Measurements from ENCODE around the gene CD9.

Gene CD9

DNA sequence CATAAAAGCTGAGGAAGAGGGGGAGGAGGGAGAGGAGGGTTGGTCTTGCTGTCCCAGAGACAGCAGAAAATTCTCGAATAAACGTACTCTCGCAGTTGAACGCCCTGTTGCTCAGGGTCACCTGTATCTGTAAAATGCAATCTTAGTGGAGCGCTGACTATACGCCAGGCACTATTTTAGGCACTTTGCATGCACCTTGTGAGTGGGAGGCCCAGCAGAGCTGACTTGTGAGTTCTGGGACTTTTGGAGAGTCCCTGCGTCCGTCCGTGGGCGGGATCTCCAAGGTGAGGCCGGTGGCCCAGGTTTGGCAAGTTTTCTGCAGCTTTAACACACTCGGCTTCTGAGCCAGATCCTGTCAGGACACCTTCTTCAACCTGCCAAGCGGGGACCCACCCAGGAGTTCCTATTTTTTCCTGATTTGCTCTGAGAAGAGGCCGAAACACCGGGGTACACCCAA is 77.8 kb downstream of the CD9 start:
- peak; percentile 56 to 70 for DNase-seq

DNA sequence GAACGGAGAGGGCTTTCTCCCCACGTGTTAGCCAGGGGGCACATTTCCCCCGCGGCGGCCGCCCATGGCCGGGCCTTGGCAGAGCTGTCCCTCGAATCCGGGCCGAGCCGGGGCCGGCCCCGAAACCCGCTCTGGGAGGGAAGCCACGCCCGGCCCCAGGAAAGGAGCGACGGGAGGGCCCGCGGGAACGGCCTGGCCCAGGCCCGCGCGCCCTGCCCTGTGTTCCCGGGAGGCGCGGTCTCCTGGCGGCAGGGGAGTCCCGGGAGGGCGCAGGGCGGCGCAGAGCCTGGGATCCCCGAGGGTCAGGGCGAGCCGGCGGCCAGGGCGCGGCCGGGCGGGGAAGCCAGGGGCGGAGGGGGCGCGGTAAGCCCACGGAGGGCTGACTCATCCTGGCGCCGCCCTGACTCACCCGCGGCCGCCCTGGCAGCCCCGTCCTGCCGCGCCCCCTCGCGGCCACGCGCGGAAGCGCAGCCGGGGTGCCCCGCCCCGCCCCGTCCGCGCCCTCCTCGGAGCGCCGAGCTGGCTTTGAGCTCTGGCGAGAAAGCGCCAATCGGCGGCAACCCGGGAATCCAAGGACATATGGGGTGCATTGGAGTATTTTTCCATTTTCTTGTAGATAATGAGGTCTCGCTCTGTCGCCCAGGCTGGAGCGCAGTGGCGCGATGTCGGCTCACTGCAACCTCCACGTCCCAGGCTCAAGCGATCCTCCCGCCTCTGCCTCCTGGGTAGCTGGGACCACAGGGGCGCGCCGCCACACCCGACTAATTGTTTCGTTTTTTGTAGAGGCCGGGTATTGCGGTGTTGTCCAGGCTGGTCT is 78.4 kb downstream of the CD9 start:
- peak; percentile 82 to 85 for DNase-seq

DNA sequence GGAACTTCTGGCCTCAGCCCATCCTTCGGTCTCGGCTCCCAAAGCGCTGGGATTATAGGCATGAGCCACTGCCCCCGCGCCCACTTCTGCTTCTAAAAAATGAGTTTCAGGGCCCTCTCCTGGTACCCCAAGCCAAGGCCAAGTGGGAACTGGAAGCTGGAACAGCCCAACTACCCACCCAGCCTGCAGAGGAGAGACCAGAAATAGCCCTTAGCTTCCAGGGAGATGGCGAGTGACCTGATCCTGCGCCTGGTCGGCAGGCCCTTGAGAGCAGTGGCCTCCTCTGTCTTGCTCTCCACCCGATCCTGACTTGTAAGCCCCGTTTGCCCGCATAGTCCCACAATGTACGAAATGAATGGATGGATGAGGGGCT is 79.0 kb downstream of the CD9 start:
- no peak for DNase-seq

GRCh38 chr12:6279631-6280030 is 79.4 kb downstream of the CD9 start:
- DNase-seq, result no peak

- DNase-seq, result no peak
These were observed 79.9 kb downstream of the CD9 start for GRCh38 chr12:6280053-6280469.

DNA sequence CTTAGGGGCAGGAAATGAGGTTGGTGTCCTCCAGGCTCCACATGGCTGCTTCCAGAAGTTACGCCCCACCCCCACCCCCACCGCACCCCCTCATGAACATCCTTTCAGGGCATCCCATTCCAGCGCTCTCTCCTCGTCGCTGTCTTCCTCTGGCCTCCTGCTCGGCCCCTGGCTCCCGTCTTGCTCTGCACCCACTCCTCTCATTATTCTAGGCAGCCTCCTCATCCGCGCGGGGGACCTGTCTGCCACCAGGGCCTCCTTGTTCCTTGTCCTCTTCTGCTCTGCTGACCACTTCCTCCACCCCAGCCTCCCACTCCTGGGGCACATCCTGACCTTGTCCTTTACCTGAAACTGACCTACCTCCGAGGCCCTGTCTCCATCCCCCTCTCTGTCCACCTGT is 80.5 kb downstream of the CD9 start:
- DNase-seq, result no peak

DNA sequence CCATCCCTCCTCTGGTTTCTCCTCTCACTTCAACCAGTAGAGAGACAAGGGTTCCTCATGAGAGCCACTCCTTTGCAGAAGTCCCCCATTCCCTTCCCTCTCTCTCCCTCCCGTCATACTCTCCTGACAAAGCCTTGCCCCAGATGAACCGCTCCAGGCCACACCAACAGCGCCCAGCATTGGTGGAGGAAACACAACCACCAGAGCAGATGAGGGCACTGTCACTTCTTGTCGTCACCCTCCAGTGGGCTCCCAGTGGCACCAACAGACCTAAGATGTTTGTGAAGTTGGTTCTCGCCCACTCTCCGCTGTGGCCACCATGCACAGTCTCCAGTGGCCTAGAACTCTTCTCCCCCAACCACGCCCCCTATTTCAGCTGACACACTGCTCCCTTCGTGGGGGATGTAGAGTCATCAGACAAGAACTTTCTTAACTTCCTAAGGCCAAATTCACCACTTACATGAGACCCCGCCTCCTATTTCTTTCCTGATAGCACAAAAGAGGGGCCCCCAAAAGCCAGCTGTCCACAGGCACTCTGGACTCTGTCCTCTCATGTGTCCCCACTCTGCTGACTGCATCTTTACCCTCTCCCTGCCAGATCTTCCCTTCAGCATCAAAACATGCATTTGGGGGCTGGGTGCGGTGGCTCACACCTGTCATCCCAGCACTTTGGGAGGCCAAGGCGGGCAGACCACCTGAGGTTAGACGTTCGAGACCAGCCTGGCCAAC is 81.0 kb downstream of the CD9 start:
- no peak for DNase-seq

GRCh38 chr12:6282453-6282840 is 82.2 kb downstream of the CD9 start:
- DNase-seq, result no peak

GRCh38 chr12:6284273-6284672 is 84.1 kb downstream of the CD9 start:
- DNase-seq, result no peak

- DNase-seq, result peak; percentile 49 to 64
These were observed 84.9 kb downstream of the CD9 start for GRCh38 chr12:6285063-6285477.

GRCh38 chr12:6285532-6286306 is 85.5 kb downstream of the CD9 start:
- no peak for DNase-seq
